ENCODE measurements around the gene DEFB126. TPM values are rescaled to one million over a fixed set of nuclear protein-coding genes. Genes with fewer than 3 reads are reported as not detected.

DEFB126 gene
- total RNA-seq = not detected in 2 replicates

DNA sequence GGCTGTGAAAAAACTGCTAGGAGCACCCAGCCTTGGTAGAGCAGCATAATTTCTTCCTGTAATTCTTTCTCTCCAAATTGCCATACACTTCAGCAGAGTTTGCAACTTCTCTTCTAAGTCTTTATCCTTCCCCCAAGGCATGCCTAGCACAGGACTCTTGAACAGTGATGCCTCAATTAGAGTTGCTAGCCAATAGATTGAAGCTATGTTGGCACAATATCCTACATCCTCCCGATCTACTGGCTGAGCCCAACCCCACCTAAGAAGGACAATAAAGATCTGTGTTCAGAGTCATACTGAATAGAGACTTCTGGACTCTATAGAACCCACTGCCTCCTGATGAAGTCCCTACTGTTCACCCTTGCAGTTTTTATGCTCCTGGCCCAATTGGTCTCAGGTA lies at the start of gene DEFB126:
TSS of gene DEFB126 (plus strand) at position 301 of the 400 bp plus-strand sequence. CDS start at position 340, 39 bp downstream.

GRCh38 chr20:157154-157553 lies 14.8 kb downstream of the DEFB126 start, which contains the start of gene DEFB127:
TSS of gene DEFB127 (plus strand) at chr20:157454. CDS start at chr20:157545, 91 bp downstream.

GRCh38 chr20:189611-190010 lies 47.2 kb downstream of the DEFB126 start, which contains the start of gene DEFB128:
TSS of gene DEFB128 (minus strand) at chr20:189711. CDS start at chr20:189623, 88 bp downstream.

Other genes starting within 250 kb of the DEFB126 start
- not detected in 2 replicates for gene DEFB125, start 54.9 kb upstream of the DEFB126 start, total RNA-seq
- not detected in 2 replicates for gene DEFB127, start 14.9 kb downstream of the DEFB126 start, total RNA-seq
- gene DEFB128, start 47.1 kb downstream of the DEFB126 start, total RNA-seq = not detected in 2 replicates
- not detected in 2 replicates for gene DEFB129, start 84.7 kb downstream of the DEFB126 start, total RNA-seq
- gene DEFB132, start 115.1 kb downstream of the DEFB126 start, total RNA-seq = not detected in 2 replicates
- 0.59 and 1.8 TPM in 2 replicates for gene C20orf96, start 148.2 kb downstream of the DEFB126 start, total RNA-seq
- 6.2 and 8.2 TPM in 2 replicates for gene ZCCHC3, start 155.0 kb downstream of the DEFB126 start, total RNA-seq
- 4.0 and 4.3 TPM in 2 replicates for gene SOX12, start 183.0 kb downstream of the DEFB126 start, total RNA-seq
- 20.5 and 65.0 TPM in 2 replicates for gene NRSN2, start 204.5 kb downstream of the DEFB126 start, total RNA-seq
- 22.3 and 27.2 TPM in 2 replicates for gene TRIB3, start 238.2 kb downstream of the DEFB126 start, total RNA-seq

Data from subcutaneous preadipocyte (primary cell).